Spleen (tissue), 11 donors: ENCODE results near the gene PTPRA. TPM values are rescaled to one million over a fixed set of nuclear protein-coding genes. Genes with fewer than 3 reads are reported as not detected.

ENCODE experiments used
- DNase-seq: peaks from one replicate; pipeline ENCODE4 v3.0.0-alpha.2; 2020
- H3K27ac ChIP-seq, 8 donors: fragments of 200-600 bp; sonication (generic) in 7 of 8; 1 replicate in 4 of 8; 2 replicates in 4 of 8; pipeline versions ENCODE4 v1.5.0 to v1.8.0; 2016 to 2021; ENCODE audit warnings: inconsistent platforms in 4 of 8, mild to moderate bottlenecking in 4 of 8, moderate library complexity in 1 of 8
- H3K27me3 ChIP-seq, 7 donors: fragments of 200-600 bp; sonication (generic) in 6 of 7; replicated peaks in 1 of 7; 1 replicate in 4 of 7; 2 replicates in 3 of 7; pipeline versions ENCODE4 v1.5.0 to v1.8.0; 2016 to 2021; ENCODE audit warnings: inconsistent platforms in 3 of 7, mild to moderate bottlenecking in 1 of 7
- H3K36me3 ChIP-seq, 6 donors: fragments of 200-600 bp; sonication (generic) in 5 of 6; 1 replicate in 4 of 6; 2 replicates in 2 of 6; pipeline versions ENCODE4 v1.5.0 to v1.8.0; 2016 to 2021; ENCODE audit warnings: inconsistent platforms in 2 of 6
- H3K4me1 ChIP-seq, 6 donors: fragments of 200-600 bp; sonication (generic) in 5 of 6; 1 replicate in 3 of 6; 2 replicates in 3 of 6; pipeline versions ENCODE4 v1.5.0 to v1.8.0; 2016 to 2021; ENCODE audit warnings: inconsistent platforms in 3 of 6
- H3K4me3 ChIP-seq, 8 donors: fragments of 200-600 bp; sonication (generic) in 7 of 8; 1 replicate in 4 of 8; 2 replicates in 4 of 8; pipeline versions ENCODE4 v1.5.0 to v1.8.0; 2016 to 2021; ENCODE audit warnings: inconsistent platforms in 4 of 8, mild to moderate bottlenecking in 4 of 8, moderate library complexity in 2 of 8
- H3K9me3 ChIP-seq, 8 donors: fragments of 200-600 bp; sonication (generic) in 7 of 8; 1 replicate in 4 of 8; 2 replicates in 4 of 8; pipeline versions ENCODE4 v1.5.0 to v1.8.0; 2016 to 2021; ENCODE audit warnings: inconsistent platforms in 4 of 8
- CTCF ChIP-seq, 11 experiments: fragments of 200-600 bp in 7 of 11; fragments of 450-650 bp in 4 of 11; sonication (generic) in 4 of 11; IDR thresholded peaks in 8 of 11; conservative IDR thresholded peaks in 3 of 11; 1 replicate in 7 of 11; 2 replicates in 4 of 11; pipeline versions ENCODE4 v1.4.0 to v1.8.0; 2016 to 2021; ENCODE audit warnings: antibody characterized with exemption in 11 of 11, inconsistent platforms in 4 of 11, mild to moderate bottlenecking in 1 of 11
- POLR2A ChIP-seq, 3 donors: fragments of 450-650 bp; IDR thresholded peaks; one replicate each; pipeline ENCODE4 v1.5.1; 2017; ENCODE audit warnings: antibody characterized with exemption in 3 of 3, mild to moderate bottlenecking in 1 of 3
- POLR2AphosphoS5 ChIP-seq, 3 donors: sonication (generic); formaldehyde crosslinking; IDR thresholded peaks; one replicate each; pipeline ENCODE4 v1.5.1; 2017; ENCODE audit warnings: antibody characterized with exemption in 3 of 3
- WGBS, 5 donors: extraction: QIAGEN DNeasy Blood & Tissue Kit in 3 of 5; methylation state at CpG; one replicate each; pipeline versions ENCODE4 v1.1.5 to v1.1.7; 2013 to 2018; 5-methylcytosine and 5-hydroxymethylcytosine counted together
- intact Hi-C: fragments of 100-400 bp; cut with DNase I; formaldehyde crosslinking; loops from one replicate; pipeline ENCODE4 v1.15.0; 2023; ENCODE audit warnings: low total_unique reads
- polyA plus RNA-seq, 3 donors: library from polyadenylated mRNA; stranded (reverse); fragments of 200-250 nt; gene quantifications; one replicate each; pipeline ENCODE4 v1.2.1, GENCODE V29; 2013
- total RNA-seq, 7 donors: library from RNA; depleted of rRNA in 3 of 7; stranded (reverse); fragments of >200 nt in 3 of 7; fragmentation: NEBNext Ultra II Directional in 4 of 7; extraction: Animal tissue kit (Norgen Biotek cat#: 25700) in 4 of 7; gene quantifications; one replicate each; pipeline versions ENCODE4 v1.1.0 to v1.2.1, GENCODE V29; 2016 to 2021
- donor health status: healthy with polysubstance abuse.
- donor health status: DM: no; HTN: no; CAD: no; lungs with moderate emphysema.
- donor health status: DM: no; HTN: no; CAD: no.
- donor health status: Bipolar disorder and iron deficiency.
- donor health status: healthy.
- donor health status: DM: no; HTN: no; CAD: no.
- donor health status: DM: yes; HTN: yes; CAD: no.

The PTPRA gene
- total and polyA plus RNA-seq, 10 donors, result 15.3 to 65.5 (median 52.4) TPM

- intact Hi-C loops, result no loop called here
- TF ChIP-seq CTCF (IDR thresholded peaks at IDR 0.05 in 8 of 11, conservative IDR thresholded peaks at IDR 0.05 in 3 of 11) (no peak), POLR2A (IDR thresholded peaks at IDR 0.05) (no peak), POLR2AphosphoS5 (IDR thresholded peaks at IDR 0.05) (no peak)
- Histone ChIP-seq H3K4me1 (peaks cover 0 to 8% (median 0%) of the 10 kb centered on the region in 6 donors), H3K9me3 (no peaks in the 10 kb centered on the region), H3K36me3 (peaks cover 0 to 49% (median 8%) of the 10 kb centered on the region in 6 donors), H3K4me3 (no peak overlapping the region), H3K27ac (no peak overlapping the region), H3K27me3 (no peaks in the 10 kb centered on the region)
- WGBS, 5 donors, result 68 to 90% (median 81%) methylated on average over 1 of the region's 1 CpG
- no peak for DNase-seq
These were observed 57.3 kb downstream of the PTPRA start for GRCh38 chr20:2930538-2930937.

DNA sequence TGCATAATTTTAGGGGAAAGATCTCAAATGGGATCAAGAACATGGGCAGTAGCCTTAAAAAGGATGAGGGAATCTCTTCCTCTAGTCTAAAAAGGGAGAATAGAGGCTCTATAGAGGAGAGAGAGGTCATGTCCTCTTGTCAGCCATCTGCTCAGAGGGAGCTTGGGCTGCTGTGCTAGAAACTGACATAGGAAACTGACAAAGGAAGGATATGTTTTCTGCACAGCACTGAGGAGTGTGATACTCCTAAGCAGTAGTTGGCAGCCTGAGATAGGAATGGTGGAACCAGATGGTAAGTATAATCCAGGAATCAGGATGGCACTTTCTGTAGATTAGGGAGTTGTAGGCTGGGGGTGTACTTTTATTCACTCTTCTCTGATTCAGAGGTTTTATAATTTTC, 59.2 kb downstream of the PTPRA start:
- TF ChIP-seq POLR2A (IDR thresholded peaks at IDR 0.05) (no peak), CTCF (IDR thresholded peaks at IDR 0.05 in 8 of 11, conservative IDR thresholded peaks at IDR 0.05 in 3 of 11) (no peak), POLR2AphosphoS5 (IDR thresholded peaks at IDR 0.05) (no peak)
- no peak for DNase-seq
- Histone ChIP-seq H3K4me3 (no peak overlapping the region), H3K4me1 (peaks cover 0 to 8% (median 0%) of the 10 kb centered on the region in 6 donors), H3K27ac (no peak overlapping the region), H3K36me3 (peaks cover 0 to 31% (median 6%) of the 10 kb centered on the region in 6 donors), H3K9me3 (no peaks in the 10 kb centered on the region), H3K27me3 (no peaks in the 10 kb centered on the region)
- intact Hi-C loops, result no loop called here

GRCh38 chr20:2937902-2938301, 64.6 kb downstream of the PTPRA start:
- no peaks in the 10 kb centered on the region for H3K27me3 ChIP-seq
- intact Hi-C loops, result no loop called here
- DNase-seq, result no peak
- TF ChIP-seq POLR2A (IDR thresholded peaks at IDR 0.05), result no peak
- no peak for TF ChIP-seq CTCF (IDR thresholded peaks at IDR 0.05 in 8 of 11, conservative IDR thresholded peaks at IDR 0.05 in 3 of 11)
- TF ChIP-seq POLR2AphosphoS5 (IDR thresholded peaks at IDR 0.05), result no peak
- H3K9me3 ChIP-seq, result no peaks in the 10 kb centered on the region
- 85 to 98% (median 97%) methylated on average over 5 of the region's 5 CpGs for WGBS, 5 donors
- H3K27ac ChIP-seq, result no peak overlapping the region
- no peak overlapping the region for H3K4me3 ChIP-seq
- peaks cover 0 to 24% (median 9%) of the 10 kb centered on the region in 6 donors for H3K4me1 ChIP-seq
- H3K36me3 ChIP-seq, result peaks cover 0 to 2% (median 0%) of the 10 kb centered on the region in 6 donors

DNA sequence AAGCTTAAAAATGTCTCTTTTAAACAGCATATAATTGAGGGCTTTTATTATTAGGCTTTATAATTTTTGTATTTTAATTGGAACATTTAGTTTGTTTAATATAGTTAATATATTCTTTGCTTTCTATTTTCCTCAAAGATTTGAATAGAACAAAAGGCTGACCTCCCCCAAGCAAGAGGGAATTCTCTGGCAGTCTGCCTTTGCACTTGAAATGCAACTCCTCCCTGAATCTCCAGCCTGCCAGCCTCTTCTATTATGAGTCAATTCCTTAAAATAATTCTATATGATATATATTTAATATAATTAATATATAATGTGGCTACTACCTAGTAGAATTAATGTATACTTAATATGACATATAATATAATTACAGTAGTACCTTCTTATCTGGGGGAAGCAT, 69.2 kb downstream of the PTPRA start:
- no peak for TF ChIP-seq POLR2AphosphoS5 (IDR thresholded peaks at IDR 0.05)
- no peak for TF ChIP-seq POLR2A (IDR thresholded peaks at IDR 0.05)
- no peak for TF ChIP-seq CTCF (IDR thresholded peaks at IDR 0.05 in 8 of 11, conservative IDR thresholded peaks at IDR 0.05 in 3 of 11)
- H3K4me1 ChIP-seq, result peaks cover 0 to 35% (median 12%) of the 10 kb centered on the region in 6 donors

More for the DNA sequence above, 69.2 kb downstream of the PTPRA start:
- no peak for DNase-seq
- Histone ChIP-seq H3K27me3 (no peaks in the 10 kb centered on the region), H3K36me3 (peaks cover 0 to 19% (median 0%) of the 10 kb centered on the region in 6 donors), H3K4me3 (no peak overlapping the region), H3K9me3 (no peaks in the 10 kb centered on the region), H3K27ac (no peak overlapping the region)
- intact Hi-C loops, result no loop called here
